Measurements from ENCODE around the gene COL5A3.

GRCh38 chr19:9995084-9995483 is 15.2 kb downstream of the COL5A3 start:
- TF ChIP-seq CTCF (IDR thresholded peaks at IDR 0.05) (no peak), POLR2AphosphoS5 (IDR thresholded peaks at IDR 0.05) (no peak), POLR2A (IDR thresholded peaks at IDR 0.05) (no peak)

All from upper lobe of left lung (tissue), 4 donors.